ENCODE measurements around the gene TMEM108. TPM values are rescaled to one million over a fixed set of nuclear protein-coding genes. Genes with fewer than 3 reads are reported as not detected.

TMEM108 gene
- total and polyA plus RNA-seq, 2 of the 4 experiments (the other 2 are of a cell fraction) = 0.18 to 2.2 TPM

DNA sequence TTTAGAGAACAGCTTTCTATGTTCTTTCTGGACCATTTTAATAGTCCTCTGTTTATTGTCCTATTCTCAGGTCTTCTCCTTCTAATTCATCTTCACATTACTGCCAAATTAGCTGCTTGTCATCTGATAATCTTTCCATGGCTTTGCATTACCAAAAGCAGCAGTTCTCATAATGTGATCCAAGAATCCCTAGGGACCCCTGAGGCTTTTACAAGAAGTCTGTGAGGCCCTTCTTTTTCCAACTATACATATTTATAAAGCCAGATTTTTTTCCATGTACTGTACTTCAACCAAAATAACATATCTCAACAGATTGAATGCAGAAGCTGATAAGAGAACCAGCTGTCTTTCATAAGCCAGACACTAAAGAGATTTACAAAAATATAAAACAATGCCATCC, 199.2 kb downstream of the TMEM108 start:
- H2BK20ac ChIP-seq (ENCODE audit: low read depth, low read length) = no peak overlapping the region
- H2BK15ac ChIP-seq (ENCODE audit: low read depth, low read length) = no peak overlapping the region
- no peak overlapping the region for H3K4me3 ChIP-seq (ENCODE audit: insufficient read depth, low read depth, low read length)
- TF ChIP-seq RFX5 (IDR thresholded peaks at IDR 0.05; ENCODE audit: low read depth, low read length) (no peak), CHD1 (IDR thresholded peaks at IDR 0.05; ENCODE audit: low read depth, low read length) (no peak), NFE2L2 (IDR thresholded peaks at IDR 0.05; ENCODE audit: low read depth, low read length) (no peak), POLR2A (IDR thresholded peaks at IDR 0.05; ENCODE audit: low read depth, low read length) (no peak), CEBPB (IDR thresholded peaks at IDR 0.05; ENCODE audit: low read depth, low read length) (no peak), RAD21 (IDR thresholded peaks at IDR 0.05; ENCODE audit: low read length) (no peak), SMC3 (IDR thresholded peaks at IDR 0.05; ENCODE audit: low read depth, low read length) (no peak), RCOR1 (IDR thresholded peaks at IDR 0.05; ENCODE audit: insufficient replicate concordance, low read length) (no peak), BHLHE40 (IDR thresholded peaks at IDR 0.05; ENCODE audit: low read depth, low read length) (no peak), FOS (IDR thresholded peaks at IDR 0.05; ENCODE audit: low read depth, low read length) (no peak), MXI1 (IDR thresholded peaks at IDR 0.05; ENCODE audit: borderline replicate concordance, low read depth, low read length) (no peak), MAFK (IDR thresholded peaks at IDR 0.05; ENCODE audit: low read depth, low read length) (no peak), MAZ (IDR thresholded peaks at IDR 0.05; ENCODE audit: borderline replicate concordance, low read depth, low read length) (no peak)
- TF ChIP-seq, protein P1, sequence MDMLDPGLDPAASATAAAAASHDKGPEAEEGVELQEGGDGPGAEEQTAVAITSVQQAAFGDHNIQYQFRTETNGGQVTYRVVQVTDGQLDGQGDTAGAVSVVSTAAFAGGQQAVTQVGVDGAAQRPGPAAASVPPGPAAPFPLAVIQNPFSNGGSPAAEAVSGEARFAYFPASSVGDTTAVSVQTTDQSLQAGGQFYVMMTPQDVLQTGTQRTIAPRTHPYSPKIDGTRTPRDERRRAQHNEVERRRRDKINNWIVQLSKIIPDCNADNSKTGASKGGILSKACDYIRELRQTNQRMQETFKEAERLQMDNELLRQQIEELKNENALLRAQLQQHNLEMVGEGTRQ (IDR thresholded peaks at IDR 0.05; ENCODE audit: low read depth, low read length) = no peak
- TF ChIP-seq, protein P2, sequence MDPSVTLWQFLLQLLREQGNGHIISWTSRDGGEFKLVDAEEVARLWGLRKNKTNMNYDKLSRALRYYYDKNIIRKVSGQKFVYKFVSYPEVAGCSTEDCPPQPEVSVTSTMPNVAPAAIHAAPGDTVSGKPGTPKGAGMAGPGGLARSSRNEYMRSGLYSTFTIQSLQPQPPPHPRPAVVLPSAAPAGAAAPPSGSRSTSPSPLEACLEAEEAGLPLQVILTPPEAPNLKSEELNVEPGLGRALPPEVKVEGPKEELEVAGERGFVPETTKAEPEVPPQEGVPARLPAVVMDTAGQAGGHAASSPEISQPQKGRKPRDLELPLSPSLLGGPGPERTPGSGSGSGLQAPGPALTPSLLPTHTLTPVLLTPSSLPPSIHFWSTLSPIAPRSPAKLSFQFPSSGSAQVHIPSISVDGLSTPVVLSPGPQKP (IDR thresholded peaks at IDR 0.05; ENCODE audit: borderline replicate concordance, low read depth, low read length) = no peak
- TF ChIP-seq, protein P3, sequence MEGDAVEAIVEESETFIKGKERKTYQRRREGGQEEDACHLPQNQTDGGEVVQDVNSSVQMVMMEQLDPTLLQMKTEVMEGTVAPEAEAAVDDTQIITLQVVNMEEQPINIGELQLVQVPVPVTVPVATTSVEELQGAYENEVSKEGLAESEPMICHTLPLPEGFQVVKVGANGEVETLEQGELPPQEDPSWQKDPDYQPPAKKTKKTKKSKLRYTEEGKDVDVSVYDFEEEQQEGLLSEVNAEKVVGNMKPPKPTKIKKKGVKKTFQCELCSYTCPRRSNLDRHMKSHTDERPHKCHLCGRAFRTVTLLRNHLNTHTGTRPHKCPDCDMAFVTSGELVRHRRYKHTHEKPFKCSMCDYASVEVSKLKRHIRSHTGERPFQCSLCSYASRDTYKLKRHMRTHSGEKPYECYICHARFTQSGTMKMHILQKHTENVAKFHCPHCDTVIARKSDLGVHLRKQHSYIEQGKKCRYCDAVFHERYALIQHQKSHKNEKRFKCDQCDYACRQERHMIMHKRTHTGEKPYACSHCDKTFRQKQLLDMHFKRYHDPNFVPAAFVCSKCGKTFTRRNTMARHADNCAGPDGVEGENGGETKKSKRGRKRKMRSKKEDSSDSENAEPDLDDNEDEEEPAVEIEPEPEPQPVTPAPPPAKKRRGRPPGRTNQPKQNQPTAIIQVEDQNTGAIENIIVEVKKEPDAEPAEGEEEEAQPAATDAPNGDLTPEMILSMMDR (conservative IDR thresholded peaks at IDR 0.05; ENCODE audit: low read depth, low read length) = no peak
- intact Hi-C loops (cut with micrococcal nuclease) (no loop called here), in situ Hi-C loops (cut with MboI; ENCODE audit: low sequenced_read_pairs) (no loop called here), dilution Hi-C loops (cut with HindIII; ENCODE audit: low sequenced_read_pairs, unreplicated experiment) (no loop called here)
- no peak overlapping the region for H3K18ac ChIP-seq (ENCODE audit: low read depth, low read length)
- ATAC-seq (ENCODE audit: low read depth) (no peak), DNase-seq (no peak)
- H2AK5ac ChIP-seq (ENCODE audit: low read depth, low read length) = no peak overlapping the region
- H4K8ac ChIP-seq (ENCODE audit: low read depth in 2 of 2, low read length in 2 of 2) = no peak overlapping the region
- no peaks in the 10 kb centered on the region for H4K20me1 ChIP-seq (ENCODE audit: insufficient read depth, low read length)
- H2BK120ac ChIP-seq (ENCODE audit: low read depth, low read length) = no peak overlapping the region
- H3K4me2 ChIP-seq (ENCODE audit: low read depth, low read length) = no peak overlapping the region
- no peak overlapping the region for H4K91ac ChIP-seq (ENCODE audit: insufficient read depth, low read depth, low read length)
- H2AK9ac ChIP-seq (replicated peaks; ENCODE audit: low read depth, low read length, poor library complexity) = no peak overlapping the region
- no peaks in the 10 kb centered on the region for H3K9me1 ChIP-seq (ENCODE audit: insufficient read depth, low read length)
- BruUV-seq (replicated peaks) = no TSS peak
- H3K27ac ChIP-seq (ENCODE audit: insufficient read depth, low read length) = no peak overlapping the region
- POLR2A ChIA-PET (ENCODE audit: unreplicated experiment) = no interaction called here
- no peak overlapping the region for H2BK5ac ChIP-seq (ENCODE audit: low read depth, low read length, poor library complexity, severe bottlenecking)
- no peaks in the 10 kb centered on the region for H3K4me1 ChIP-seq (ENCODE audit: control insufficient read depth, insufficient read depth, low read length)
- no peaks in the 10 kb centered on the region for H3K36me3 ChIP-seq (ENCODE audit: control insufficient read depth, insufficient read depth, low read length)
- CTCF ChIA-PET = interaction anchor here (1.0 kb wide), 1 partner anchor 196 kb away, joined by 3 read pairs; no protein-coding TSS in a partner anchor
- H3K79me1 ChIP-seq (ENCODE audit: low read depth in 1 of 2, low read length in 2 of 2) = no peaks in the 10 kb centered on the region
- no peak overlapping the region for H3K56ac ChIP-seq (ENCODE audit: extremely low read depth, insufficient read depth, low read length)
- no peak overlapping the region for H4K5ac ChIP-seq (ENCODE audit: low read depth, low read length)
- no peak overlapping the region for H2AFZ ChIP-seq (replicated peaks; ENCODE audit: low read length, poor library complexity)
- H3K9me3 ChIP-seq (ENCODE audit: control insufficient read depth, insufficient read depth, low read length) = no peaks in the 10 kb centered on the region
- H3K4ac ChIP-seq (ENCODE audit: low read depth, low read length) = no peak overlapping the region
- no peak overlapping the region for H3K9ac ChIP-seq (ENCODE audit: low read depth, low read length)
- H3K23ac ChIP-seq (ENCODE audit: low read depth, low read length) = no peak overlapping the region
- H3K14ac ChIP-seq (replicated peaks; ENCODE audit: low read depth, low read length) = no peak overlapping the region
- H3K27me3 ChIP-seq (ENCODE audit: control insufficient read depth, insufficient read depth, low read length) = no peaks in the 10 kb centered on the region
